GM12801 (cell line): ENCODE data around the gene ZNF319.

Experiments
- TF ChIP-seq, protein P1 (sequence below): IDR thresholded peaks from one replicate; pipeline ENCODE4 v1.5.1; 2011; ENCODE audit warnings: control low read depth; ENCODE audit not compliant: insufficient read length; ENCODE audit errors: extremely low read depth

Gene ZNF319

DNA sequence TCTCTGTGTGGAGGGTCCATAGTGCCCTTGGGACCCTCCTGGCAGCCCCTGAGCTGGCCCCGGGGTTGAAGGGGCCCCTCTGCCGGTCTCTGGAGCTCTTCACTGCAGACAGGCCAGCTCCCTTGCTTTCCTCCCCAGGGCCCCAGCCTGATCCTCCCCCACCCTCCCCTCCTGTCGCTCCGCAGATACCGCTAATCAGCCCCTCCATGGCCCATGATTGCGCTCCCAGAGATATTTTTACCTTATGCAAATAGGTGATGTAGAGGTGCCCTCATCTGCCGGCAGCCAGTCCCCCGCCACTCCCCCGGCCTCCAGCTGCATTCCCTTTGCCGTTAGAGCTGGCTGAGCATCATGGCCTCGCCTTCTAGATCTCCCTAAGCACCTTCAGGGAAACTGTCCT is 34.3 kb upstream of the ZNF319 start:
- TF ChIP-seq, protein P1, sequence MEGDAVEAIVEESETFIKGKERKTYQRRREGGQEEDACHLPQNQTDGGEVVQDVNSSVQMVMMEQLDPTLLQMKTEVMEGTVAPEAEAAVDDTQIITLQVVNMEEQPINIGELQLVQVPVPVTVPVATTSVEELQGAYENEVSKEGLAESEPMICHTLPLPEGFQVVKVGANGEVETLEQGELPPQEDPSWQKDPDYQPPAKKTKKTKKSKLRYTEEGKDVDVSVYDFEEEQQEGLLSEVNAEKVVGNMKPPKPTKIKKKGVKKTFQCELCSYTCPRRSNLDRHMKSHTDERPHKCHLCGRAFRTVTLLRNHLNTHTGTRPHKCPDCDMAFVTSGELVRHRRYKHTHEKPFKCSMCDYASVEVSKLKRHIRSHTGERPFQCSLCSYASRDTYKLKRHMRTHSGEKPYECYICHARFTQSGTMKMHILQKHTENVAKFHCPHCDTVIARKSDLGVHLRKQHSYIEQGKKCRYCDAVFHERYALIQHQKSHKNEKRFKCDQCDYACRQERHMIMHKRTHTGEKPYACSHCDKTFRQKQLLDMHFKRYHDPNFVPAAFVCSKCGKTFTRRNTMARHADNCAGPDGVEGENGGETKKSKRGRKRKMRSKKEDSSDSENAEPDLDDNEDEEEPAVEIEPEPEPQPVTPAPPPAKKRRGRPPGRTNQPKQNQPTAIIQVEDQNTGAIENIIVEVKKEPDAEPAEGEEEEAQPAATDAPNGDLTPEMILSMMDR, result no peak

DNA sequence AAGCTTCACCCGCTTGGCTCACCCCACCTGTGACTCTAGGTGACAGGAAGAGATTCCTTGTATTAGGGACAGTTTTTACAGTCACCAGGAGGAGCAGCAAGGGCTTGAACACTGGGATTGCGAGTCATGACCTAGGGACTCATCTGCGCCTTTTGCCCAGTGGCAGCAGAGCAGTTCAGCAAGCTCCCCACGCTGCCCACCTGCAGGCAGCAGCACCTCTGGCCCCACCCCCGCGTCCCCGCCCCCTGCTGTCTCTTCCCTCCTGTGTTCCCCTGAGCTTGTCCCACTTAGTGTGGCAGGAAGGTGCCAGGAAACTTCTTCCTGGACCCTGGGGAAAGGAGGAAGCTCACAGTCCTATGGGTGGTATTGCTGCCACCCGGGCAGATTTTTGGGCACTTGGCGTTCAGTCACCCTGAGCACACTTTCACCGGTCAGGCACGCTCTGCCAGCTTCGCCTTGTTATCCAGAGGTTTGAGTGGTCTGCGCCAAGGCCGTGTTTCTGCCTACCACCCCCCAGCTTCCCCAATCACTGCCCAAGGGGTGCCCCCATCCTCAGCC is 33.7 kb upstream of the ZNF319 start:
- TF ChIP-seq, protein P1, result no peak

GRCh38 chr16:58032710-58033293 is 32.3 kb upstream of the ZNF319 start:
- TF ChIP-seq, protein P1, result no peak

DNA sequence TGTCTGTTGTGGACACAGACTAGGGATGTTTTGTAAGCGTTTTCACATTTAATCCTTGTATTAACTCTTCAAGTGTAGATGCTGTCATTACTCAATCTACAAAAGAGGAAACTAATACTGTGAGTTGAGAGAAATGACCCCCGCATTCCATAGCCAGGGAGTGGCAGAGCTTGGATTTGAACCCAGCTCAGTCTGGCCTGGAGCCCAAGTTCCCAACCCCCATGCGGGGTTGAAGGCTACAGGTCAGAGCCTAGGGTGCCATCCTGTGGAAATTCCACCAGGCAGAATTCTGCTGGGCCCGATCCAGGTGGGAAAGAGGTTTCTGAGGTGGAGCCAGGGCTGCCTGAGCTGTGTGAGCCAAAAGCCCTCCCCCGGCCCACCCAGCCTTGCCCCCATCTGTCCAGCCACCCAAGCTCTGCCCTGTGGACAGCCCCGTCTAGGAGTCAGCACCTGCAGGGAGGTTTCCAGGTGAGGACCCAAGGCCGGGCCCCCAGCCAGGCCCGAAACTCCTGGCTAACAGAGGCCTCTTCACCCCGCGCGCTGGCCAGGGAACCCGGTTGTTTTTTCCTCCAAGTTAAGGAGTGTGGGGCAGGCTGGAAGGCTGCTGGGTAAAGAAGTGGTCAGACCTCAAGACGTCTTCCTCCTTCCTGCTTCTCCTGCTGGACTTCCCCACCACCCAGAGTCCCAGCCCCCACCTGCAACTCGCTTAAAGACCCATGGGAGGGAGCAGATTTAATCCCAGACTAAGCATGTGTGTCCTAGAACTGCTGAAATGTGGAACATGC is 30.7 kb upstream of the ZNF319 start:
- TF ChIP-seq, protein P1, result no peak

DNA sequence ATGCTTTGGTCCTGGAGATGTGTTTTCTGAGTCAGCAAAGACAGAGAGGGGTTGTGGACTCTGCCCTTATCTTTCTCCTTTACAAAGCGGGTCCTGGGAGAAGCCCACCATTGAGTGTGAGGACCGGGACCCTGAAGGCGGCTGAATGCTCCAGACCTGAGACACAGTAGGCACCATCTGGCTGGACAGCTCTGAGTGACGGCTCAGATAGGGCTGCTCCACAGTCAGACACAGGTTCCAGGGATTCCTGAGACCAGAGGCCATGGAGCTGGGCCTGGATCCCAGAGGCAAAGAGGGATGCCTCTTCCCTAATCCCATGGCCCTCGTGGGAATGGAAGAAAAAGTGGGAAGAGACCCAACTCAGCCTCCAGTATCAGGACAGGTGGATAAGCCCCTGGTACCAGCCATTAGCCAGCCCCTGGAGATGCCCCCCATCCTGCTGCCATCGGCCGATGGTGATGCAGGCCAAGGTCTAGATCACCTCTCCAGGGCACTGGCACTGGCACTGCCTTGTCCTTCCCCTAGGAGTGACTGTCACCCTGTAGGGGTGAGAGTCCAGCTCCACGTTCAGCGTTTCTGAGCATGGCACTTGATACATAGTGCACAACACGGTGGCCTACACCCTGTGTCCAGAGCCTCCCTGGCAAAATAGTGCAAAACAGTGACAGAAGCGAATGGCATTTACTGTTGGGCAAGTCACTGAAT is 29.8 kb upstream of the ZNF319 start:
- TF ChIP-seq, protein P1, result no peak

DNA sequence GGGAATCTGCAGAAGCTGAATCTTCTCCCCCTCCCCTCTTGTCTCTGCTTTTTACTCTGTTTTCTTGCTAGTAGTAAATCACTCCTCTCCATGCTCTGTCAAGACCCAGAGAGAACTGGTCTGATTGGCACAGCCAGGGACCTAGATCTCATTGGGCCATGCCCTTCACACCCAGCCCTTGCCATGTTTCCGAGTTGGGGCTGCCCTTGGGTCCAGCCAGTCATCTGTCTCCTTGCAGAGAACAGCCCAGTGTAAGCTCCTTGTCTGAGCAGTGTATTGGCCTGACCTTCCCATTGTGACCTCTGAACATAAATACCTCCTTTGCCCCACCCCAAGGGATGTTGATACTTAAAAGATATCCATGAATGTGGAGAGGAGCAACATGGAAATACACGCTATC is 28.9 kb upstream of the ZNF319 start:
- TF ChIP-seq, protein P1, result no peak

DNA sequence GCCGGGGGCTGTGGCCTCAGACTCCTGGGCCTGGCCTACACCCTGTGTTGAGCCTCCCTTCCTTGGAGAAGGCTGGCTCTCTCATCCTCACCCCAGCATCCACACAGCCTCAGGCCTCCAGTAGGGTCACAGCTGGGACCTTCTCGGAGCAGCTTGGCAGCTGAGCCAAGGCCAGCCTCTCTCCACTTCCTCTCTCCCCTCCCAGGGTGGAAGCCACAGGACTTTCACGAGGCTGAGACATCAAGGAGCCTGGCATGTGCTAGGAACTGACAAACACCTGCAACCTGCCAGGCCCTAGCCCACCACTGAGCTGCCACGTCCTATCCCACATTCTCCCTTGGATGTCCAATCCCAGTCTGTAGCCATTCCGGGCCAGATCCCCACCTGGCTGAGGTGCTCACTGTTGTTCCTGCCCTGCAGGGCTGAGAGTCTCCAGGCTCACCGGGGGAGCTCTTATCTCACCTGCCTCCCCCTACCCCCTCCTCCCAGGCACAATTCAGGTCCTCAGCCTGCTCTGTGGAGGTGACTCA is 28.1 kb upstream of the ZNF319 start:
- TF ChIP-seq, protein P1, result no peak
